ENCODE measurements around the gene TNS2. TPM values are rescaled to one million over a fixed set of nuclear protein-coding genes. Genes with fewer than 3 reads are reported as not detected.

Gene TNS2
- total and polyA plus RNA-seq, 9 of the 15 experiments (the other 6 are each of a cell fraction or from before 2014, with no cell fraction given) = 0.28 to 3.1 (median 1.2) TPM; not detected in 1

- TF ChIP-seq FOXP1 (CRISPR knock-in tag; IDR thresholded peaks at IDR 0.05) (no peak), SIX5 (IDR thresholded peaks at IDR 0.05; ENCODE audit: borderline replicate concordance in 1 of 2, insufficient read depth in 1 of 2, low read depth in 1 of 2, low read length in 2 of 2) (no peak), ZNF639 (CRISPR knock-in tag; conservative IDR thresholded peaks at IDR 0.05 in 1 of 2, IDR thresholded peaks at IDR 0.05 in 1 of 2) (peak in 1 of 2 experiments; percentile 79; a peak in 2 of 4 replicates), CREM (IDR thresholded peaks at IDR 0.05; ENCODE audit: low read depth) (peak; percentile 95), ARNT (IDR thresholded peaks at IDR 0.05) (peak; percentile 24 to 76; a peak in 2 of 4 replicates), SMAD4 (CRISPR knock-in tag; conservative IDR thresholded peaks at IDR 0.05) (peak; percentile 55), ZNF224 (CRISPR knock-in tag; IDR thresholded peaks at IDR 0.05) (no peak), KDM5B (IDR thresholded peaks at IDR 0.05; ENCODE audit: insufficient replicate concordance, low read depth, low read length) (peak; percentile 42), XRCC3 (IDR thresholded peaks at IDR 0.05) (no peak), MNT (conservative IDR thresholded peaks at IDR 0.05) (peak; percentile 93 to 97), TAF1 (IDR thresholded peaks at IDR 0.05; ENCODE audit: control insufficient read depth, extremely low read depth, insufficient read depth, low read length, severe bottlenecking) (peak; percentile 94), RAD21 (CRISPR knock-in tag; conservative IDR thresholded peaks at IDR 0.05 in 1 of 2, IDR thresholded peaks at IDR 0.05 in 1 of 2) (0 out of 4 replicates have a peak, but pooled peaks of 1 of the 2 experiments have one; percentile 7), RUNX1 (IDR thresholded peaks at IDR 0.05; ENCODE audit: low read depth) (no peak), RAD51 (IDR thresholded peaks at IDR 0.05; ENCODE audit: borderline replicate concordance, low read depth) (peak; percentile 98), DLX4 (CRISPR knock-in tag; IDR thresholded peaks at IDR 0.05) (no peak), SREBF1 (IDR thresholded peaks at IDR 0.05; ENCODE audit: borderline replicate concordance, low read depth, low read length) (peak; percentile 55; the same call in 1 of the 2 replicates), PHF8 (IDR thresholded peaks at IDR 0.05; ENCODE audit: borderline replicate concordance, low read length) (peak; percentile 75; the same call in 1 of the 2 replicates), PML (IDR thresholded peaks at IDR 0.05; ENCODE audit: low read length) (peak; percentile 80), PRPF4 (IDR thresholded peaks at IDR 0.05; ENCODE audit: insufficient read depth, low read depth, low read length, poor library complexity, severe bottlenecking) (peak; percentile 84), ESRRB (CRISPR knock-in tag; IDR thresholded peaks at IDR 0.05; ENCODE audit: borderline replicate concordance) (no peak)
These were observed 43.7 kb upstream of the TNS2 start, which contains the start of gene EIF4B (continued) for GRCh38 chr12:53005986-53006809.
